C4-2B (cell line): Measurements from ENCODE around the gene FOLR3.

ENCODE experiments used
- CTCF ChIP-seq: fragments of 450-650 bp; conservative IDR thresholded peaks from 2 replicates; pipeline ENCODE4 v1.5.1; 2017; ENCODE audit warnings: mild to moderate bottlenecking
- ZFX ChIP-seq: fragments of 450-650 bp; IDR thresholded peaks from 2 replicates; pipeline ENCODE4 v1.6.1; 2017

GRCh38 chr11:72174302-72175070 lies 39.0 kb downstream of the FOLR3 start:
- TF ChIP-seq CTCF = no peak
- TF ChIP-seq ZFX = no peak
